Measurements from ENCODE around the gene ASIC3.
"Not testable (repeated sequence)": the region's sequence is repeated elsewhere in the genome, so short reads cannot be mapped to it uniquely, and the experiment has no call there.

ASIC3 gene

GRCh38 chr7:151034312-151035025 is 13.9 kb upstream of the ASIC3 start:
- DNase-seq: no peak

DNA sequence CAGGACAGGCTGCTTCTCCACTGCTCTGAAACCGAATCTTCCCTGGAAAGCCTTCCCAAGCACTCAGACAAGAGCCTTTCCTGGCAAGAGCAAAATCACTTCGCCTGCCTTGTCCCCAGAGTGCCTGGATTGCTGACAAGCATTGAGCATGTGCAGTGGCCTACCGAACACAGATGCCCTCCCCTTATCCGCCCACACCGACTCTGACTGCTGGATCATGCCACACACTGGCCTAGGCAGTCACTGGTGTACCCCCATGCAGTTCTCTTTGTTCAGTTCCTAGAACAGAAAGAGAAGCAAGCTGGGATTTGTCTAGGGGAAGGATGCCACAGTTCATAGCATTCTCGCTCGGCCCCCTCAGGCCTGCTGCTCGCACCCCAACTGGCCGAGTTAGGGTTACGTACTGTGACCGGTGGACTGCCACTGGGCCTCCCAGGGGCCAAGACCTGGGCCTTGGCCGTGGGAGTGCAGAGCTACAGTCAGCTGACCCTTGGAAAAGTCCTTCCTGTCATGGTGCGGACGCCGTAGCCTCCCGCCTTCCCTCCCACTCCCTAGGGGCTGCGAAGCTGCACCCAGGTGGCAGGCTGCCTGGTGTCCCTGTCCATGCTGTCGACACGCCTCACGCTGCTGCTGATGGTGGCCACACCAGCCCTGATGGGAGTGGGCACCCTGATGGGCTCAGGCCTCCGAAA is 13.2 kb upstream of the ASIC3 start:
- DNase-seq: no peak

DNA sequence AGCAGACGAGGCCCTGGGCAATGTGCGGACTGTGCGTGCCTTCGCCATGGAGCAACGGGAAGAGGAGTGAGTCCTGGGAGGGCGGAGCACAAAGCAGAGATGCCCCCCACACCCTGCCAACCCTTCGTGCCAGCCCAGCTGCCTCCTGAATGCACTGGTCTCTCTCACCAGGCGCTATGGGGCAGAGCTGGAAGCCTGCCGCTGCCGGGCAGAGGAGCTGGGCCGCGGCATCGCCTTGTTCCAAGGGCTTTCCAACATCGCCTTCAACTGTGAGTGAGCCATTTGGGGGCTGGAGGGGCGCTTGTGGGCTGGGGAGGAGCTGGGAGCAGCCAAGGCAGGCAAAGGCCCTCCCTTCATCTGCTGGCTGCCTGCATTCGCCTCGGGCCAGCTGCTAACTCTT is 12.4 kb upstream of the ASIC3 start:
- no peak for DNase-seq

GRCh38 chr7:151038951-151039849 is 9.1 kb upstream of the ASIC3 start:
- no peak for DNase-seq

- no peak for DNase-seq
Measured at GRCh38 chr7:151039850-151040548, 8.3 kb upstream of the ASIC3 start.

DNA sequence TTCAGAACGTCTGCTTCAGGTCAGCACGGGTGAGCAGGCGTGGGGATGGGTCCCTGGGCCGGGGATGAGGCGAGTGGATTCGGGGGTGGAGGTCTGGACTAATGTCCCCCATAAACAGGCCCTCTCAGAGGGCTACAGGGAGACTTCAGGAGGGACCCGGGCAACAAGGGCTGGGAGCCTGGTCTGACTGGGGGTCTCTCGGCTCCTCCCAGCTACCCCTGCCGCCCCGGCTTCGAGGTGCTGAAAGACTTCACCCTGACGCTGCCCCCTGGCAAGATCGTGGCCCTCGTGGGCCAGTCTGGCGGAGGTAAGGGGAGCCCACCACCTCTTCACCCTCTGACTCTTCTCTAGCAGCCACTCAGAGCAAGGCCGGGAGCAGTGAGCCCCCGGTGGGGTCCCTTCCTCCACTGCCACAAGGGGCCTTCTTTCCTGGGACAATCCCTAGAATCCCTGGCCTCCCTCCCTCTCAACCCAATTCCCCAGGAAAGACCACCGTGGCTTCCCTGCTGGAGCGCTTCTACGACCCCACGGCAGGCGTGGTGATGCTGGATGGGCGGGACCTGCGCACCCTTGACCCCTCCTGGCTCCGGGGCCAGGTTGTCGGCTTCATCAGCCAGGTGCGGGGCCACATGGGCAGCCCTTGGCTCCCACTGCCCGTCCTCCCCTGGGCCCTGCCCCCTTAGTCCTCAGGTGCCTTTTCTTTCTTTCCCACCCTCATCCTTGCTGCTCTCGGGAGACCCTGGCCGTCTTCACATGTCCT is 7.5 kb upstream of the ASIC3 start:
- DNase-seq: no peak

GRCh38 chr7:151043449-151043848 is 4.9 kb upstream of the ASIC3 start:
- not testable (repeated sequence) for DNase-seq

DNA sequence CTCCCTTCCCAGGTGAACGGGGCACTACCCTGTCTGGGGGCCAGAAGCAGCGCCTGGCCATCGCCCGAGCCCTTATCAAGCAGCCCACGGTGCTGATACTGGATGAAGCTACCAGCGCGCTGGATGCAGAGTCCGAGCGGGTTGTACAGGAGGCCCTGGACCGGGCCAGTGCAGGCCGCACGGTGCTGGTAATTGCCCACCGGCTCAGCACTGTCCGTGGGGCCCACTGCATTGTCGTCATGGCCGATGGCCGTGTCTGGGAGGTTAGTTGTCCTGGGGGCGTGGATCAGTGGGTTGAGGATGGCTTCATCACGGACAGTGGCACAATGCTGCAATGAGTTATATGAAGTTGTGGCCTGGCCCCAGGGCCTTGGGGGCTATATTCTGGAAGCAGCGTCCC is 4.4 kb upstream of the ASIC3 start:
- no peak for DNase-seq

GRCh38 chr7:151045262-151045661 is 3.1 kb upstream of the ASIC3 start:
- no peak for DNase-seq

- DNase-seq: no peak
Measured at GRCh38 chr7:151045967-151046366, 2.4 kb upstream of the ASIC3 start.

DNA sequence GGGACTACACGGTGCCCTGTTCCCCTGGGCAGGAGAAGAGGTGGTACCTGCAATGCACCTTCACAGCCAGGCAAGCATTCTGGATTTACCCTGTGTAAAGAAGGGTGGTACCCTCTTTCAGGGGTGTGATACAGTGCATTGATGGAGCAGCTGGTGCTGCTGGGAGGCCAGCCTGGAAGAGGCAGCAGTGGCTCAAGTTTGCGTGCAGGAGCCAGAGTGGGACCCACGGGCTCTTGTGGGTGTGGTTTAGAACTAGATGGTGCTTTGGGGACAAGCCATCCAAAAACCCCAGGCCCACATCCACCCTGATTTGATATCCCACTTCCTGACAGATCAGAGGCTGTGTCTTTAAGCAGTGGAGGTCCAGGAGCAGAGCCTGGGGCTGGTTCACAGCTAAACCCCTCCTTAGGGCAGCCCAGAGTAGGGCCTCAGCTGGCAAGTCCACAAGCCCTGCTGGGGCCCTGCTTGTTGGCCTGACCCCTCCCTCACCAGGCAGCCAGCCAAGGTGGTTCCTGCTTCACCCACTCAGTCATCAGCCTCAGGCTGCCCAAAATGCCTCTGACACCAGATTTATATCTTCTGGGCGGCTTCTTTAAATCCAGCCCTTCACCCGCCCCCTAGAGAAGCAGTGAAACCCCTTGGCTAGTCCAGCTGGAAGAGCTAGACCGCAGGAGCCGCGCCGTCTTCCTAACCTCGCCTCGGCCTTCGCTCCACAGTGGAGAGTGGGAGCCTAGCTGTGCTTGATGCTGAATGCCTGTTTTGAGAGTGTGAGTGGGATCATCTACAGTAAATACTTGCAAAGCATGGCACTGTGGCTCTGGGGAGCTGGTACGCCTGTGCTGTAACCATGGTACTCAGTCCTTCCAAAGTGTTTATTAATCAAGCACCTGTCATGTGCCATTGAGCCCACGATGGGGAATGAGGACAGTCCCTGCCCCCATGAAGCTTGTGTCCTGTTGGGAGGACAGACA is 1.4 kb upstream of the ASIC3 start:
- DNase-seq: peak; percentile 9

- no peak for DNase-seq
Measured at GRCh38 chr7:151048911-151049463, 656 bp downstream of the ASIC3 start.

DNA sequence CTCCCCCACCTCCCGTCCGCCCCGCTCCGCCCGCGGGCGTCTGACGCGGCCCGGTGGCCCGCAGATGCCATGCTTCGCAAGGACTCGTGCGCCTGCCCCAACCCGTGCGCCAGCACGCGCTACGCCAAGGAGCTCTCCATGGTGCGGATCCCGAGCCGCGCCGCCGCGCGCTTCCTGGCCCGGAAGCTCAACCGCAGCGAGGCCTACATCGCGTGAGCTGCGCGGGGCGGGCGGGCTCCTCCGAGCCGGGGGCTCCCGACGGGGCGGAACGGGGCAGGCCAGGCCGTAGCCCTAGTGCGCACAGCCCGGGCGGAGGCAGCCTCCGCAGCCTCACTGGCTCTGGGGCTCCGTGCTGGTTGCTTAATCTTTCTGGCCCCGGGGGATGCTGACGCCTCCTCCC is 2.8 kb downstream of the ASIC3 start:
- no peak for DNase-seq

GRCh38 chr7:151053096-151053495 is 4.8 kb downstream of the ASIC3 start:
- no peak for DNase-seq

DNA sequence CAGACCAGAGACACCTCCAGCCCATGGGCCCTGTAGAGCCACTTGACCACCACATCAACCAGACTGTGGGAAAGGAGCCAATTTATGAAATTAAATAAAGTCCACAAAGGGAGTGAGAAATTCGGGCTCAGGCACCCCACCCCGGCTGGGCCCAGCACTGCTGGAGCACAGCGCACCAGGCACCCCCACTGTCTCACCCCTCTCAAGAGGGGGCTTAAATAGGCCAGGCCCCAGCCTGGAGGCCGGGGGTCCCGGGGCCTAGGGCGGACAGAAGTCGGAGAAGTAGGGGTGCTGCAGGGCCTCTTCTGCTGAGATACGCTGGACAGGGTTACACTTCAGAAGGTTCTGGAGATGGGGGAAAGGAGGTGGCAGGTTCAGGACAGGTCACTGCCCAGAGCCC is 5.4 kb downstream of the ASIC3 start:
- no peak for DNase-seq

DNA sequence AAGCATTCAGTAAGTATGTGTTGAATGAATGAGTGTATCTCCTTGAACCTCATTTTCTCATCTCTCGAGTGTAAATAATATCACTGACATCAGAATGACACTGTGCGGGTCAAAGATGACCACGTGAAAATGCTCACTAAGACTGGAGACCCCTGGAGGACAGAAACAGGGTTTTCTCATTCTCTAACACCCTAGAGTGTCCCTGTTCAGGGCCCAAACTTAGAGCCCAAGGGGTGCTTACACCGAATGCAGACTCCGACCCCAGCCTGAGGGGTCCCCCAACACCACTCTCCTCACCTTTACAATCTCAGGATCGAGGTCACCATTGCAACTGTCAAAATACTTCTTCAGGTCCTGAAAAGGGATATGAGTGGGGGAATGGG is 7.9 kb downstream of the ASIC3 start:
- no peak for DNase-seq

DNA sequence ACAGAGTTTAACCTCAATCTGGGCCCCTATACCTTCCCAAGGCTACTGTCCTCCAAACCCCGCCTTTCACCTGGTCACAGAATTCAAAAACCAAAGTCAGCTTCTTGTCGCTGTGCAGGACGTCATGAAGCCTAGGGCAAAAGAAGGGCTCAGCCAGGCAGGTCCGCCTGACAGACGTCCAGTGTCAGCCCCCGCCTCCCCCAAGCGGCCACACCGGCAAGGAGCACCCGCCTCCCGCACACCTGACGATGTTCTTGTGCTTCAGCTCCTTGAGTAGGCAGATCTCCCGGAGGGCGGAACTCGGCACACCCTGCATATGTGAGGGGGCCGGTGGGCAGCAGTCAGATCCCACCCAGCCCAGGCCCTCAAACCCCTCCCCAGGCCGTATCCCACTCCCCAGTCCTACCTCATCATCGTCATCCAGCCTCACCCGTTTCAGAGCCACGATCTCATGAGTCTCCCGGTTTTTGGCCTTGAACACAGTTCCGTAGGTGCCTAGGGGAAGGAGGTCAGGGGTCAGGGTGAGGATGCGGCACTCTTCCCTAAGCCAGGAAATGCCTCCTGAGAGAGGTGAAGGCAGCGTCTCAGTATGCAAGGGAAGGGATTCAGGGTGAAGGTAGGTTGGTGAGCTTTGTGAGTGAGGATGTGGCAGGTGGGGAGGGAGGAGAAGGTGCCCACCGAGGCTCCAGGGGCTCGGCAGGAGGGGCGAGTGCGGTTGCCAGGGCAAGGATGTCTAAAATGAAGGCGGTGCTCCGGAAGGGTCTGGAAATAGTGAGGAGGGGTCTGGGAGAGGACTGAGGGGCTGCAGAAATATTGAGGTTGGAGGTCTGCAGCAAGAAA is 8.6 kb downstream of the ASIC3 start:
- no peak for DNase-seq

DNA sequence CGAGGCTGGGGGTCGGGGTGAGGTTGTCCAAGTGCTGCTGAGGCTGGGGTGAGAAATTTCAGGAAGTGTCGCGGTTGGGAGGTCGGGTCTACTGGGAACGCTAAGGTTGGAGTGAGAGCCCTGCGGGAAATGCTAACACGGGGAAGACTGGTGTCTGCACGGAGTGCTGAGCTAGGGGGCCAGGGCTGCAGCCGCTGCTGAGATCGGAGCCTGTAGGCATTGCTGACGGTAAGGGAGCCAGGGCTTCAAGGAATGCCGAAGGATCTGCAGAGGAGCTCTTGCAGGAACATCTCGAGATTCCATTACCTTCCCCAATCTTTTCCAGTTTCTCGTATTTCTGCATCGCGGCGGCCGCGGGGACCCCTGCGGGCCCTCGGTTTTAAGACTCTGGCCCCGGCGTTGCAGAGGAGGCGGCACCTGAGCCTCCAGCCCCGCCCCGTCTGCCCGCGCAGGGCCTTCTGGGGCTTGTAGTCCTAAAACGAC is 9.2 kb downstream of the ASIC3 start, which contains the start of gene CDK5:
Gene CDK5, minus strand, starts transcription at position 392 of the 483 bp plus-strand sequence. Its CDS starts 49 bp downstream, at position 343.
- no peak for DNase-seq

GRCh38 chr7:151057989-151058780 is 9.9 kb downstream of the ASIC3 start:
- peak; percentile 100 for DNase-seq
